Activated B cell treated with CpG ODN at 0.5 μM for 24 hours (primary cell): ENCODE results near the gene SYNPO2. TPM values are rescaled to one million over a fixed set of nuclear protein-coding genes. Genes with fewer than 3 reads are reported as not detected.

Source experiments
- ATAC-seq: fragments of 200-7000 bp; cut with Tn5 transposase; one replicate; pipeline ENCODE4 v1.10.0; 2021; ENCODE audit warnings: low read depth, mild to moderate bottlenecking, moderate library complexity
- CTCF ChIA-PET: fragments of 350-600 bp; sonication (Branson Sonifier 250); formaldehyde crosslinking; loops from one replicate; lab custom pipeline; 2021; ENCODE audit warnings: antibody characterized with exemption; lab: Charles Lee
- POLR2A ChIA-PET: fragments of 350-600 bp; sonication (Branson Sonifier 250); formaldehyde crosslinking; loops from one replicate; lab custom pipeline; 2021; ENCODE audit warnings: antibody characterized with exemption; lab: Charles Lee
- DNase-seq: peaks from one replicate; pipeline ENCODE4 v3.0.0; 2022
- H3K27ac Mint-ChIP-seq: one replicate; pipeline ENCODE4 v1.8.0; 2020; ENCODE audit warnings: mixed read lengths
- H3K27me3 Mint-ChIP-seq: one replicate; pipeline ENCODE4 v1.8.0; 2021; ENCODE audit warnings: mixed read lengths
- H3K36me3 Mint-ChIP-seq: one replicate; pipeline ENCODE4 v1.8.0; 2021; ENCODE audit warnings: low read depth, mixed read lengths
- H3K4me1 Mint-ChIP-seq: one replicate; pipeline ENCODE4 v1.8.0; 2021; ENCODE audit warnings: mixed read lengths
- H3K4me3 Mint-ChIP-seq: one replicate; pipeline ENCODE4 v1.8.0; 2020; ENCODE audit warnings: mild to moderate bottlenecking, mixed read lengths
- H3K9me3 Mint-ChIP-seq: one replicate; pipeline ENCODE4 v1.8.0; 2020; ENCODE audit warnings: mixed read lengths
- intact Hi-C: fragments of 100-400 bp; cut with micrococcal nuclease; formaldehyde crosslinking; loops from one replicate; pipeline ENCODE4 v1.15.1; 2024
- total RNA-seq: library from RNA; stranded (reverse); gene quantifications from 2 replicates; pipeline ENCODE4 v1.2.3, GENCODE V29; 2022
- TF ChIP-seq, protein P1 (sequence below): fragments of 200-600 bp; IDR thresholded peaks from one replicate; pipeline ENCODE4 v1.8.0; 2022; ENCODE audit warnings: antibody characterized with exemption, mild to moderate bottlenecking

Gene SYNPO2
- total RNA-seq, 1 donor from 2014 or later = 0.18 TPM

DNA sequence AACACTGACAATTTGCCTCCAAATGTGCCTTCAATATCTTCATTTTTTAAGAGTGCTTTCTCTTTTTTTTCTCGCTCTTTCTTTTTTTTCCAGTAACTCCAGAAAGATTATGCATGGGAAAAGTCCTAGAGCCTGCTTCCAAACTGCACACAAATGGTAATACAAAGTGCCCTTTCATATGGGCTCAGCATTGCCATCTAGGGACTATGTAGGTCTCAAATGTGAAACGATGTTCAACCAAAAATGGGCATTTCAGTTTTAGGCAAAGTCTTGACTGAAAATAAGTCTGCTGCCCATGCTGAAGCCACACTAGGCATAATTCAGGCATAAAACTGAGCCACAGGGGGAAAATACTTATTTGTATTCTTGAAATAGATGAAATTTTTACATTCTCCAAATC lies 65.6 kb downstream of the SYNPO2 start:
- intact Hi-C loops = no loop called here
- H3K36me3 Mint-ChIP-seq = no peaks in the 10 kb centered on the region
- no peaks in the 10 kb centered on the region for H3K9me3 Mint-ChIP-seq
- no peaks in the 10 kb centered on the region for H3K27me3 Mint-ChIP-seq
- no peaks in the 10 kb centered on the region for H3K4me1 Mint-ChIP-seq
- TF ChIP-seq, protein P1, sequence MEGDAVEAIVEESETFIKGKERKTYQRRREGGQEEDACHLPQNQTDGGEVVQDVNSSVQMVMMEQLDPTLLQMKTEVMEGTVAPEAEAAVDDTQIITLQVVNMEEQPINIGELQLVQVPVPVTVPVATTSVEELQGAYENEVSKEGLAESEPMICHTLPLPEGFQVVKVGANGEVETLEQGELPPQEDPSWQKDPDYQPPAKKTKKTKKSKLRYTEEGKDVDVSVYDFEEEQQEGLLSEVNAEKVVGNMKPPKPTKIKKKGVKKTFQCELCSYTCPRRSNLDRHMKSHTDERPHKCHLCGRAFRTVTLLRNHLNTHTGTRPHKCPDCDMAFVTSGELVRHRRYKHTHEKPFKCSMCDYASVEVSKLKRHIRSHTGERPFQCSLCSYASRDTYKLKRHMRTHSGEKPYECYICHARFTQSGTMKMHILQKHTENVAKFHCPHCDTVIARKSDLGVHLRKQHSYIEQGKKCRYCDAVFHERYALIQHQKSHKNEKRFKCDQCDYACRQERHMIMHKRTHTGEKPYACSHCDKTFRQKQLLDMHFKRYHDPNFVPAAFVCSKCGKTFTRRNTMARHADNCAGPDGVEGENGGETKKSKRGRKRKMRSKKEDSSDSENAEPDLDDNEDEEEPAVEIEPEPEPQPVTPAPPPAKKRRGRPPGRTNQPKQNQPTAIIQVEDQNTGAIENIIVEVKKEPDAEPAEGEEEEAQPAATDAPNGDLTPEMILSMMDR = no peak
- POLR2A ChIA-PET = no interaction called here
- ATAC-seq (no peak), DNase-seq (no peak)
- no peak overlapping the region for H3K27ac Mint-ChIP-seq
- CTCF ChIA-PET = no interaction called here
- H3K4me3 Mint-ChIP-seq = no peak overlapping the region

DNA sequence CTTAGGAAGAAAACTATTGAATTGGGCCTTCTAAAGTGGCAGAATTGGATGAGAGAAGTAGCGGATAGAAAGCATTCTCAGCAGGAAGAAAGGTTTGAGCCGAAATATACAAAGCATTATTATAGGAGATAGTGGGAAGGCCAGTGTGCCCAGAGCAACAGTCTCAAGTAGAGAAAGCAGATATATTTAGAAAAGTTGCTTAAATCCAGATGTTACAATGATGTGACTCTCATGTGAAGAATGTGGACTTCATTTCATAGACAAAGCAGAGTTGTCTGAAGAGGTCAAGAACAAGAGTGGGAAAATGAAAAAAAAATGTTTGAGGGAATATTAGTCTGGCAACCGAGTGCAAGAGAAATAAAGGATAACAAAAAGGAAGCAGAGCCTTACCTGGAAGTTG lies 66.9 kb downstream of the SYNPO2 start:
- ATAC-seq = no peak
- intact Hi-C loops = no loop called here
- H3K27ac Mint-ChIP-seq = no peak overlapping the region
- DNase-seq = no peak
- ChIA-PET POLR2A (no interaction called here), CTCF (no interaction called here)
- TF ChIP-seq, protein P1 = no peak
- no peak overlapping the region for H3K4me3 Mint-ChIP-seq
- H3K27me3 Mint-ChIP-seq = no peaks in the 10 kb centered on the region
- H3K9me3 Mint-ChIP-seq = no peaks in the 10 kb centered on the region
- no peaks in the 10 kb centered on the region for H3K36me3 Mint-ChIP-seq
- H3K4me1 Mint-ChIP-seq = no peaks in the 10 kb centered on the region

DNA sequence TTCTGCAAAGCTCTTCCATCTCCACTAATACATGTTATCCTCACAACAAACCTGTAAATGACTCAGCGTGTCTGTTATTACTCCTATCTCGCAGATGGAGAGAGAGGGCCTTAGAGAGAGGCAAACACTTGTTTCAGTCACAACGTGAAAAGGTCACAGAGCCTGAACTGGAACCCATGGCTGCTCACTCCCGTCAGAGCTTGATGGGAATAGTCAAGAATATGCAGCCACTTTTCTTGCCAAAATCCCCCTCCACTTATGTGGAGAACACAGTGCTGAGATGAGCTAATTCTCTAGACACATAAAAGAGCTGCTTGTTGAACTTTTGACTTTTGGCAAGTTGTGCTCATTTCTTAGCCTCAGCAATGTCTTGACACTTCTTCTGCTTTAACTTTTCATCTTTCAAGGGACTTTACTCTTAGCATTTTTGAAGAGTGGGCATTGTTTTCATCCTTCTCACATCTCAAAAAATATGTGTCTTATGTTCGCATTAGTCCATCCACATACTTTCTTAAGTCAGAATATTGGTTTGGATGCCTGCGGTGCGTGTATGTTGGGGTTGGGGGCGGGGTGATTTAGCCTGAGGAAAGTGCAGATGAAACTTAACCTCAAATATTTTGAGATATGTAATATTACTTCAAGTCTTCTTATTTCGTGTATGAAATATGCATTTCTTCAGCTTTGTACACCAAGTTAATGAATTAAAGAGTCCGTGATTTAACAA lies 69.2 kb downstream of the SYNPO2 start:
- ATAC-seq = no peak
- no peak overlapping the region for H3K27ac Mint-ChIP-seq
- intact Hi-C loops = no loop called here
- TF ChIP-seq, protein P1 = no peak
- ChIA-PET POLR2A (no interaction called here), CTCF (no interaction called here)
- no peaks in the 10 kb centered on the region for H3K36me3 Mint-ChIP-seq
- no peak overlapping the region for H3K4me3 Mint-ChIP-seq
- DNase-seq = no peak
- no peaks in the 10 kb centered on the region for H3K9me3 Mint-ChIP-seq
- no peaks in the 10 kb centered on the region for H3K4me1 Mint-ChIP-seq
- no peaks in the 10 kb centered on the region for H3K27me3 Mint-ChIP-seq

DNA sequence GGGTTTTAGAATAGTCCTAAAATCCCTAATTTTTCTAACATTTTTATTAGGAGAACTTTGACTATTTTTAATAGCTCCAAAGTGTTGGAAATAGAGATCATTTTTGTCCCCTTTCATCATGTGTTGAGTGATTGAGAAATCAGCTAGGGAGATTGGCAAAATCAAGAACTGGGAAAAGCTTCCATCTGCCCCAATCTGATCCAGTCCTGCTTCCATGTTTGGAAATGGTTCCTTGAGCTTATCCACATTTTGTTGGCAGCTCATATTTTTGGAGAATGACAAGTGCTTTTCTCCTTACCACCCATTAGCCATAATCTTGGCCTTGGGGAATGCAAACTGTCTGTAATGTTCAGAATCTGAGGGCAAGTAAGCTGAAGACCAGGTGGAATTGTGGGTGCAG lies 73.9 kb downstream of the SYNPO2 start:
- H3K27ac Mint-ChIP-seq = no peak overlapping the region
- TF ChIP-seq, protein P1 = no peak
- ATAC-seq = no peak
- no peaks in the 10 kb centered on the region for H3K36me3 Mint-ChIP-seq
- no peak for DNase-seq
- intact Hi-C loops = loop anchor here (10.0 kb wide), 1 partner anchor 198 kb away; no protein-coding TSS in a partner anchor
- H3K4me3 Mint-ChIP-seq = no peak overlapping the region
- no peaks in the 10 kb centered on the region for H3K9me3 Mint-ChIP-seq
- ChIA-PET CTCF (no interaction called here), POLR2A (no interaction called here)
- H3K27me3 Mint-ChIP-seq = no peaks in the 10 kb centered on the region
- H3K4me1 Mint-ChIP-seq = no peaks in the 10 kb centered on the region

DNA sequence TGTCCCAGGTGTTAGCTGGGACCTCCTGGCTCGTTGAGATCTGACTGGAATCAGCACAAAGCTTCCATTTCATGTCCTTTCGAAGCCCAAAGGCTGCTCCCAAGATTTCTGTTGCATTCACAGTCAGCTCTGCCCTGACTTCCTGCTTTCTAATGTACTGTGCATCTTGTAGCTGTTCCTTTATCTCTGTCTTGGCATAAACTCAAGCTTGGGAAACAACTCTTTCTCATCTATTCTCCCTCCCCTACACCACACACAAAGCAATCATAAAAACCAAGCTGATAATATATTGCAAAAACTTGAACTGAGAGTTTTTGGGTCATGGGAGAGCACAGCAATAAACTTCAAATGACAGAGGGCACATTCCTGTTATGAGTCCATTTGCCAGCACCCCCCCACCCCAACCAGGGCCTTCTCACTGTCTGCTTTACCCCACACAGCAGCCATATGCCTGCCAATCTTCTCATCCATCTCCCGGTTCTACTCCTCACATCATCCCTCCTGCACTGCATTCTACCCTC lies 76.3 kb downstream of the SYNPO2 start:
- no peak overlapping the region for H3K4me3 Mint-ChIP-seq
- peaks cover 9% of the 10 kb centered on the region for H3K4me1 Mint-ChIP-seq
- POLR2A ChIA-PET = no interaction called here
- H3K9me3 Mint-ChIP-seq = no peaks in the 10 kb centered on the region
- H3K27me3 Mint-ChIP-seq = no peaks in the 10 kb centered on the region
- no peak overlapping the region for H3K27ac Mint-ChIP-seq
- DNase-seq = no peak
- CTCF ChIA-PET = no interaction called here
- ATAC-seq = no peak
- intact Hi-C loops = loop anchor here (10.0 kb wide), 1 partner anchor 200 kb away; no protein-coding TSS in a partner anchor
- TF ChIP-seq, protein P1 = no peak
- H3K36me3 Mint-ChIP-seq = no peaks in the 10 kb centered on the region
